Ectodermal cell (in vitro differentiated cells): ENCODE data around the gene VARS2.
"Not testable (repeated sequence)": the region's sequence is repeated elsewhere in the genome, so short reads cannot be mapped to it uniquely, and the experiment has no call there.

ENCODE experiments used
- H3K27ac ChIP-seq: 2 replicates; pipeline ENCODE4 v1.7.0; 2013; ENCODE audit warnings: mild to moderate bottlenecking, low read depth, low read length; ENCODE audit not compliant: insufficient read depth, poor library complexity, severe bottlenecking
- H3K27me3 ChIP-seq: 2 replicates; pipeline ENCODE4 v1.7.0; 2013; ENCODE audit warnings: mild to moderate bottlenecking, low read length; ENCODE audit not compliant: insufficient read depth, control insufficient read depth, poor library complexity, severe bottlenecking
- H3K36me3 ChIP-seq: one replicate; pipeline ENCODE4 v1.7.0; 2013; ENCODE audit warnings: low read length; ENCODE audit not compliant: control insufficient read depth, insufficient read depth
- H3K4me1 ChIP-seq: one replicate; pipeline ENCODE4 v1.7.0; 2013; ENCODE audit warnings: low read length; ENCODE audit not compliant: control insufficient read depth, insufficient read depth
- H3K4me3 ChIP-seq: 2 replicates; pipeline ENCODE4 v1.7.0; 2013; ENCODE audit warnings: low read depth, low read length, control low read depth; ENCODE audit not compliant: insufficient read depth
- H3K9me3 ChIP-seq: 2 replicates; pipeline ENCODE4 v1.7.0; 2013; ENCODE audit warnings: mild to moderate bottlenecking, low read length, moderate library complexity; ENCODE audit not compliant: control insufficient read depth
- WGBS, 2 experiments: methylation state at CpG; one replicate each; pipeline ENCODE4 v1.1.7; 2013; ENCODE audit warnings: missing lambda C conversion rate in 2 of 2; 5-methylcytosine and 5-hydroxymethylcytosine counted together

VARS2 gene

DNA sequence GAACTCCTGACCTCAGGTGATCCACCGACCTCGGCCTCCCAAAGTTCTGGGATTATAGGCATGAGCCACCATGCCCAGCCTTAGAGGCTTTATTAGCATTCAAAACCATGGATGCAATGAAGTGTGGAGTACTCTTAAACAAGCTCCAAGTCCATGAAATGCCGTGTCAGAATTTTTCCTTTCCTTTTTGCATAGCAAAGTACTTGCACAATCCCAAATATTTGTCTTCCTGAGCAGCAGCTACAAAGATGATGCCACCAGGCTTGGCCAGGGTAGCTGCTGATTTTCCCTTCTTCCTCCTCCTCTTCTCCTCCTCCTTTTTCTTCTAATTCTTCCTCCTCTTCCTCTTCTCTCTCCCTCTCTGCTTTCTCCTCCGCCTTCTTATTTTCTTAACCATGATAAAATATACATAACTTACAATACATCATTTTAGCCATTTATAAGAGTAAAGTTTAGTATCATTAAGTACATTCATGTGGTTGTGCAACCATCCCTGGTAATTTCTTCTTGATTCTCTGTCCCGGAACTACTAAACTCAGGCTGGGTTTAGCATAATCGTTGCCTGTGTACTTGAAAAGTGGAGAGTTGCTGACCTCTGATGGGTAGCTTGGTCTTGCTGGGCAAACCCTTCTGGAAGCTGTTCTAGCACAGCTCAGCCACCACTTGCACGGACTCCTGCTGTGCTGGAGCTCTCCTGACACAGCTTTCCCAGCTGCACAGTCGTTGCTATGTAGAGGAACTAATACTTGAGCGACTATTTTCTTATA, 47.1 kb downstream of the VARS2 start:
- Histone ChIP-seq H3K9me3 (no peaks in the 10 kb centered on the region), H3K4me1 (no peaks in the 10 kb centered on the region), H3K27ac (no peak overlapping the region), H3K36me3 (no peaks in the 10 kb centered on the region), H3K27me3 (peaks cover 16% of the 10 kb centered on the region), H3K4me3 (no peak overlapping the region)
- WGBS, 2 experiments: 95 to 98% methylated on average over 7 to 9 of the region's 9 CpGs

DNA sequence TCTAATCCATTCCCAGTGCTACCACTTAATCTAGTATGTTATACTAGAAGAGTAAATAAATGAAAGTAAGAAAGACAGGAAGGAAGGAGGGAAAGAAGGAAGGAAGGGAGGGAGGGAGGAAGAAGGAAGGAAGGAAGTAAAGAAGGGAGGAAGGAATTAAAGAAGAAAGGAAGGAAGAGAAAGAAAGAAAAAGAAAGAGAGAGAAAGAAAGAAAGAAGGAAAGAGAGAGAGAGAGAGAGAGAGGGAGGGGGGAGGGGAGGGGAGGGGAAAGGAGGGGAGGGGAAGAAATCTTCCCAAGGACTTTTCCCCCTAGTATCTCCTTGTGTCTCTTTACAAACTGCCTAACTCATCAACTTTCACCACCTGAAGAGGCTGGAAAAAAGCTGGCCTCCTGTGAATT, 48.7 kb downstream of the VARS2 start:
- no peaks in the 10 kb centered on the region for H3K36me3 ChIP-seq
- no peaks in the 10 kb centered on the region for H3K4me1 ChIP-seq
- H3K9me3 ChIP-seq: no peaks in the 10 kb centered on the region
- no peak overlapping the region for H3K27ac ChIP-seq
- no peak overlapping the region for H3K4me3 ChIP-seq
- peaks cover under 1% of the 10 kb centered on the region for H3K27me3 ChIP-seq

DNA sequence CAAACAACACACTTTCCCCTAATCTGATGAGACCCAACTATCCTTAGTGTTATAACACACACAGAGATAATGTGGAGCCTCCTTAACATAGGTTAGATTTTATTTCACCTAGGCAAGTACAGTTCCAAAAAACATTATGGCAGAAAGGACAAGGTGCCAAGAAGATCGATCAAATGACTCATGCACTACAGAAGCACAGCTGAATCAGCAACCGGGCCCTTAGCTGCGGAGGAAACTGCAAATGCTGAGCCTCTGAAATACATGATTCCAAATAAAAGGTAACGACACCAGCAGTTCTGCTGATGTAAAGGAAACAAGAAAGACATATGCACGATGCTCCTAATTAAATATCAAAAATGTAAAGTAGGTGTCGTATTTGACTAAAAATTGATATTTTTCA, 49.6 kb downstream of the VARS2 start:
- no peaks in the 10 kb centered on the region for H3K36me3 ChIP-seq
- no peak overlapping the region for H3K4me3 ChIP-seq
- no peaks in the 10 kb centered on the region for H3K27me3 ChIP-seq
- WGBS, 2 experiments: 94 to 95% methylated on average over 6 of the region's 6 CpGs
- no peak overlapping the region for H3K27ac ChIP-seq
- no peaks in the 10 kb centered on the region for H3K9me3 ChIP-seq
- no peaks in the 10 kb centered on the region for H3K4me1 ChIP-seq

DNA sequence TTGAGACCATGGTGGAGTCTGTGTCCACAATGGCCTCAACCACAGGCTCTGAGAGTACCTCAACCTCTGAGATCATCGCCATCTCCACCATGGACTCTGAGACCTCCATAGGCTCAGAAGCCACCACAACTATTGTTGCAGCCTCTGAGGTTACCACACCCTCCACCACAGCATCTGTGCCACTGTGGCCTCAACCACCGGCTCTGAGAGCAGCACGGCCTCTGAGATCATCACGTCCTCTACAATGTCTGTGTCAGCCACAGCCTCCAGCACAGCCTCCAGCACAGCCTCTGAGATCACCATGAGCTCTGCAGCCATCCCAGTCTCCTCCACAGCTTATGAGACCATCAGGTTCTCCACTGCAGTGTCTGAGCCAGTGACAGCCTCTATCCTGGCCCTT, 50.0 kb downstream of the VARS2 start:
- H3K4me3 ChIP-seq: no peak overlapping the region

DNA sequence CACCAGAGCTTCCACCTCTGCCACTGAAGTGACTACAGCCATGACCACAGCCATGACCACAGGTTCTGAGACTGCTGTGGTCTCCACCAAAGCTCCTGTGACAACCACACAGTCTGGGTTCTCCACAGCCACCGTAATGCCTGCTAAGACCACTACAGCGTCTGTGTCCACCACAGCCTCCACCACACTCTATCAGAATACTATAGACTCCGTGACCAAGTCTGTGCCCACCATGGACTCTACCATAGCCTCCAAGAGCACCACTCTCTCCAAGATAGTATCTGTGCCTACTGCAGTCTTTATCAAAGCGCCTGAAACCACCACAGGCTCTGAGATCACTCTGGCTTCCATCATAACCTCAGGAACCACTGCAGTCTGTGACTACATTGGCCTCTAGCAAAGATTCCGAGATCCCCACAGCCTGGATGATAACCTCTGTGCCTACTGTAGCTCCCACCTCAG, 51.1 kb downstream of the VARS2 start:
- no peaks in the 10 kb centered on the region for H3K4me1 ChIP-seq
- no peaks in the 10 kb centered on the region for H3K27me3 ChIP-seq
- WGBS, 2 experiments: 92 to 95% methylated on average over 5 of the region's 5 CpGs
- no peak overlapping the region for H3K27ac ChIP-seq
- H3K4me3 ChIP-seq: no peak overlapping the region
- no peaks in the 10 kb centered on the region for H3K9me3 ChIP-seq
- H3K36me3 ChIP-seq: no peaks in the 10 kb centered on the region

More for the DNA sequence above, 50.0 kb downstream of the VARS2 start:
- no peaks in the 10 kb centered on the region for H3K27me3 ChIP-seq
- no peaks in the 10 kb centered on the region for H3K4me1 ChIP-seq
- no peaks in the 10 kb centered on the region for H3K36me3 ChIP-seq
- 92 to 96% methylated on average over 4 of the region's 4 CpGs for WGBS, 2 experiments
- H3K27ac ChIP-seq: no peak overlapping the region
- H3K9me3 ChIP-seq: no peaks in the 10 kb centered on the region

DNA sequence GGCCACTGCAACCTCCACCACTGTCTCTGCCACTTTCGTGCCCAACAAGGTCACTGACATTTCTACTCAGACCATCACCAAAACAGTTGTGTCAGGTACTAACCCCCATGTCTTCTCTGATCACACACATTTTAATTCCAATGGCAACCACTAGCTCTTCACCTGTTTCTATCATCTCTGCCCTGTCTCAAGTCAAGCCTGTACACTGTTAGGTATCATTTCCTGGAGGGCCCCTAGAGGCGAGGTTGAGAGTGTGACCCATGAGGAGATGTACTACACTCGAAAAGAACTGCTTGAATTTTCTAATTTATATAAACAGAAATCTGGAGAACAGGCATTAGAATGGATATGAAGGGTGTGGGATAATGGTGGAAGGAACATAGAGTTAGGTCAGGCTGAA, 52.1 kb downstream of the VARS2 start:
- H3K4me3 ChIP-seq: no peak overlapping the region
- no peaks in the 10 kb centered on the region for H3K9me3 ChIP-seq
- no peaks in the 10 kb centered on the region for H3K27me3 ChIP-seq
- 87 to 93% methylated on average over 3 of the region's 3 CpGs for WGBS, 2 experiments
- H3K27ac ChIP-seq: no peak overlapping the region
- H3K36me3 ChIP-seq: no peaks in the 10 kb centered on the region
- H3K4me1 ChIP-seq: no peaks in the 10 kb centered on the region

DNA sequence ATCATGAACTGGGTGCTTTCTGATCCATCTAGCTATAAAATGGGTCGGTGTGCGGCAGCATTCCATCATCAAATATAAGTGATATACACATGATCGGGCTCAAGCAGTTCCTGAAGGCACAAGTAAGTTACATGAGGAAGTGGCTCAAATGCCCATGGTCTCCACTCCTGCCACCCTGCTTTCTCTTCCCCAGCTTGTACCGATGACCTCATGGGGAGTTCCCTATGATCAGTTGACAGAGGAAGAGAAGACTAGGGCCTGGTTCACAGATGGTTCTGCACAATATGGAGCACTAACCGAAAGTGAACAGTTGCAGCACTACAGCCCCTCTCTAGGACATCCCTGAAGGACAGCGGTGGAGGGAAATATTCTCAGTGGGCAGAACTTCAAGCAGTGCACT, 55.1 kb downstream of the VARS2 start:
- not testable (repeated sequence) for H3K36me3 ChIP-seq, H3K27me3 ChIP-seq, H3K4me3 ChIP-seq, H3K27ac ChIP-seq, H3K4me1 ChIP-seq, H3K9me3 ChIP-seq
- WGBS, 2 experiments: 93 to 95% methylated on average over 6 of the region's 6 CpGs

DNA sequence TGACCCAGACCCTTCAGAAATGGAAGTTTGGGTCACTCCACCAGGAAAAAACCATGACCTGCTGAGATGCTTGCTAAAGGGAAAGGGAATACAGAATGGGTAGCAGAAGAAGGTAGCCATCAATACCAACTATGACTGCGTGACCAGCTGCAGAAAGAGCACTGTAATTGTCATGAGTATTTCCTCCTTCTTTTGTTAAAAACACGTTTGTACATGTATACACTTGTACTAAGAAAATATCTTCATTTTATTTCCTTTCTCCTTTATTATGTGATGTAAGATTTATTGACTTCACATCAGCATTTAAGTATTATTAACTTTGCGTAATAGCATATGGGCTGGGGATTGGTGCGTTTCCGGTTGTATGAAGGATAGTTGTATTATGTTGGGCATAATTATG, 56.9 kb downstream of the VARS2 start:
- Histone ChIP-seq H3K4me1 (no peaks in the 10 kb centered on the region), H3K9me3 (no peaks in the 10 kb centered on the region), H3K36me3 (no peaks in the 10 kb centered on the region), H3K27me3 (no peaks in the 10 kb centered on the region), H3K4me3 (no peak overlapping the region), H3K27ac (no peak overlapping the region)
- WGBS, 2 experiments: 86 to 97% methylated on average over 4 of the region's 5 CpGs

DNA sequence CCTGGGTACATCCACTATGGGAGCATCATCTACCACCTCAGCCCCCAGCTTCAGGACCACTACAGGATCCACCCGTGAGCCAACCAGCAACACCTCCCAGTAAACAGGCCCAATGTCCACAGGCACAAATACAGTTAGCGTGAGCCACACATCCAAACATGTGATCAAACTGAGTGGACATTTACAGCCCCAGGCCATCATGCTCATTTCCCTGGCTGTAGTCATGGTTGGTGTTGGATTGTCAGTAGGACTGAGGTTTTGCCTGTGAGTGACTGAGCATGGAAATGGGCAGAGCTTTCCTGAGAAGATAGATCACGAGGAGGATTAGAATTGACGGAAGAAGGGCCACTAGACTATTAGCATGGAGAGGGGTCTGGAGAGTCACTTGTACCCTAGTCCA, 58.8 kb downstream of the VARS2 start:
- H3K27me3 ChIP-seq: no peaks in the 10 kb centered on the region
- no peaks in the 10 kb centered on the region for H3K9me3 ChIP-seq
- H3K27ac ChIP-seq: no peak overlapping the region
- WGBS, 2 experiments: 92% methylated on average over 4 of the region's 4 CpGs
- no peak overlapping the region for H3K4me3 ChIP-seq
- H3K36me3 ChIP-seq: no peaks in the 10 kb centered on the region
- H3K4me1 ChIP-seq: no peaks in the 10 kb centered on the region

DNA sequence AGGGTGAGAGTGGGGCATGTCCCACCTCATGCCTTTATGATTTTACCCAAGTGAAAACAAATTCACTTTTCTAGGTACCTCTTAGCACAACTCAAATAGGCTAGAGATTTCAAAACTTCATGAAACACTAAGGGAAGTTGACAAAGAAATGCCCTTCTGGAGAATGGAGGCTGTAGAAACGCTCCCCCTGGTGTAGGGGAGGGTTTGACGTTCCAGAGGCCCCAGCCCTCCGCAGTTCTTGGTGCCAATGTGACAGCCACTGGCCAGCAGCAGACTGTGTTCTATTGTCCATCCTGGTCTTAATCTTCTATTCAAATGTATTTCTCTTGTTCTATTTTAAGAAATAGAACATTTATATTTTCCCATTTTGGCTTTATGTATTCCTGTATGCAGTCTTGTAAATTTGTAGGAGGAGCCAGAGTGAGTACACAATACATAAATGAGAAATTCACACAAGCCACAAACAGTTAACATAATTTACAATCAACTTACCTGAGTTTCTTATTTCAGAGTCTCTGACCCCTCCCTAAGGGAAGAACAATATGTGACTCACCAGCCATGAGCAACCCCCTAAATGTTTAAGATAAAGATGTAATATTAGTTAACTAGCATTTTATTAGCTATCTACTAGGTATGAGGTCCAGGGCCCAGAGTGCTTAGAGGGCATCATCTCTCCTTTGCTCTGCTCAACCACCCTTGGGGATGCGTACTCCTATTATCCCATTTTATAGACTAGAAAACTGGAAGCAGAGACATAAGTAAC, 60.6 kb downstream of the VARS2 start:
- Histone ChIP-seq H3K4me3 (no peak overlapping the region), H3K27me3 (no peaks in the 10 kb centered on the region), H3K9me3 (no peaks in the 10 kb centered on the region), H3K36me3 (no peaks in the 10 kb centered on the region), H3K27ac (no peak overlapping the region), H3K4me1 (no peaks in the 10 kb centered on the region)
- WGBS, 2 experiments: 65 to 80% methylated on average over 4 of the region's 4 CpGs
